Cortex of kidney (tissue), 1 donor: ENCODE measurements around the gene TMEM123.

ENCODE experiments used
- DNase-seq: peaks from one replicate; lab custom pipeline; 2025; lab: John Stamatoyannopoulos, UW

TMEM123 gene

GRCh38 chr11:102426000-102426399, 26.6 kb downstream of the TMEM123 start:
- DNase-seq, result no peak

GRCh38 chr11:102423936-102424335, 28.6 kb downstream of the TMEM123 start:
- no peak for DNase-seq

- no peak for DNase-seq
These were observed 29.5 kb downstream of the TMEM123 start for GRCh38 chr11:102422817-102423712.

- DNase-seq, result no peak
These were observed 31.3 kb downstream of the TMEM123 start for GRCh38 chr11:102421261-102421660.

GRCh38 chr11:102420547-102420946, 32.0 kb downstream of the TMEM123 start:
- no peak for DNase-seq

- no peak for DNase-seq
These were observed 33.4 kb downstream of the TMEM123 start for GRCh38 chr11:102419181-102419580.

GRCh38 chr11:102416976-102417375, 35.6 kb downstream of the TMEM123 start:
- no peak for DNase-seq

- DNase-seq, result no peak
These were observed 37.2 kb downstream of the TMEM123 start for GRCh38 chr11:102415304-102415916.

GRCh38 chr11:102414559-102414958, 38.0 kb downstream of the TMEM123 start:
- DNase-seq, result no peak

- no peak for DNase-seq
These were observed 39.1 kb downstream of the TMEM123 start for GRCh38 chr11:102413497-102413896.

GRCh38 chr11:102411142-102411541, 41.4 kb downstream of the TMEM123 start:
- no peak for DNase-seq

- DNase-seq, result no peak
These were observed 42.2 kb downstream of the TMEM123 start for GRCh38 chr11:102410382-102410784.

GRCh38 chr11:102408339-102408738, 44.2 kb downstream of the TMEM123 start:
- DNase-seq, result no peak

- DNase-seq, result no peak
These were observed 44.7 kb downstream of the TMEM123 start for GRCh38 chr11:102407901-102408300.

- no peak for DNase-seq
These were observed 46.5 kb downstream of the TMEM123 start for GRCh38 chr11:102406099-102406498.

GRCh38 chr11:102405501-102405900, 47.1 kb downstream of the TMEM123 start:
- DNase-seq, result no peak

GRCh38 chr11:102402548-102402947, 50.0 kb downstream of the TMEM123 start:
- DNase-seq, result no peak

- DNase-seq, result no peak
These were observed 50.7 kb downstream of the TMEM123 start for GRCh38 chr11:102401905-102402304.

- no peak for DNase-seq
These were observed 52.0 kb downstream of the TMEM123 start for GRCh38 chr11:102400603-102401002.

- DNase-seq, result no peak
These were observed 53.4 kb downstream of the TMEM123 start for GRCh38 chr11:102399189-102399588.

- no peak for DNase-seq
These were observed 54.3 kb downstream of the TMEM123 start for GRCh38 chr11:102398297-102398696.

GRCh38 chr11:102396708-102397563, 55.6 kb downstream of the TMEM123 start:
- no peak for DNase-seq
